NCI-H2029 (cell line): ENCODE results near the gene RASSF7.

Experiments used
- DNase-seq: peaks from one replicate; lab custom pipeline; 2025; lab: John Stamatoyannopoulos, UW

Gene RASSF7

GRCh38 chr11:586376-587316 is 25.9 kb downstream of the RASSF7 start:
- DNase-seq, result no peak

GRCh38 chr11:587546-587945 is 26.8 kb downstream of the RASSF7 start:
- DNase-seq, result no peak

GRCh38 chr11:587978-588380 is 27.2 kb downstream of the RASSF7 start:
- DNase-seq, result no peak

GRCh38 chr11:589798-590197 is 29.0 kb downstream of the RASSF7 start:
- no peak for DNase-seq

DNA sequence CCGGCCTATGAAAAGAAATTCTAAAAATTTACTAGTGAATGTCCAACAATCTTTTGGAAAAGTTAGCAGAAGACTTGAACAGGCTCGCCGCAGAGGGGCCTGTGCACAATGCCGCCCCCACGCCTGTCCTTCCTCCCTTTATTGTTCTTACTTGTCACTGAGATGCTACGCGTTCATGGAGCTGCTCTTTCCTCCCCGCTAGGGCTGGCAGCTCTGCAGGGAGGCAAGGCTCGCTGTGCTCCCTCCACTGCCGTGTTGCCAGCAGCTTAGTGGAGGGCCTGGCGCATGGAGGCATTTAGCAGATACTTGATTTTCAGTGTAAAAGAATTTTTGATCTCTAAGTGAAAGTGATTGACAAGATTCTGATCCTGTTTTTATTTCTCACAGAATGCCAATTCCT is 30.2 kb downstream of the RASSF7 start:
- no peak for DNase-seq

DNA sequence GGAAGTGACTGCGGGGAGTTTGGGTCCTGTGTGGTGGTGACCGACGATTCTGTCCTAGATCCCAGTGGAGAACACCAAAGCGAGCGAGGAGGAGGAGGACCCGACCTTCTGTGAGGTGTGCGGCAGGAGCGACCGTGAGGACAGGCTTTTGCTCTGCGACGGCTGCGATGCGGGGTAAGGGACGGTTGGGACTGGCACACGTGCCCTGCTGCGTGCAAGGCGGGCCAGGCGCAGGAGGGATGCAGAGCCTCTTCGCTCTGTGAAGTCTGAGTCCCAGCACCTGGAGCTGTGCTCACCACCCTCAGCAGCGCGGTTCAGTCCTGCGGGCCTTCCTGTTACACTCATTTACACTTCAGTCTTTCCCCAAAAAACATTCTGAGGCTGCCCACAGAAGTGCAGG is 31.7 kb downstream of the RASSF7 start:
- DNase-seq, result no peak

DNA sequence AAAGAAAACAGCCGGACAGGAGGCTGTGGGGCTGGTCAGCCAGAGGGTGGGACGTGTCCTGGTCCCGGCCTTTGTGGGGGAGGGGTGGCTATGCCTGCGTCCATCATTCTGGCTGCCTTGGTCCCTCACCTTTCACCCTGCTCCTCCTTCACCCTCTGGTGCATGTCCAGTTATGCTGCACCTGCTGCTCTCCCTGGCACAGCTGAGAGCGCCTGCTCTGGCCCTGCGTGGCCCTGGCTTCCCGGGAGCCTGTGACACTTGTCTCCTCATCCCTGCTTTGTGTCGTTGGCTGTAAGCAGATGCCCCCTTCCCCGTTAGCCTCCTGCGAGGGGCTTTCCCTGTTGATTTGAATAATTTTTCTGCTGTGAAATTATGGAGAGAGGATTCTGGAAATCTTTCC is 32.1 kb downstream of the RASSF7 start:
- DNase-seq, result no peak

- DNase-seq, result no peak
Measured at GRCh38 chr11:593347-593746, 32.6 kb downstream of the RASSF7 start.

DNA sequence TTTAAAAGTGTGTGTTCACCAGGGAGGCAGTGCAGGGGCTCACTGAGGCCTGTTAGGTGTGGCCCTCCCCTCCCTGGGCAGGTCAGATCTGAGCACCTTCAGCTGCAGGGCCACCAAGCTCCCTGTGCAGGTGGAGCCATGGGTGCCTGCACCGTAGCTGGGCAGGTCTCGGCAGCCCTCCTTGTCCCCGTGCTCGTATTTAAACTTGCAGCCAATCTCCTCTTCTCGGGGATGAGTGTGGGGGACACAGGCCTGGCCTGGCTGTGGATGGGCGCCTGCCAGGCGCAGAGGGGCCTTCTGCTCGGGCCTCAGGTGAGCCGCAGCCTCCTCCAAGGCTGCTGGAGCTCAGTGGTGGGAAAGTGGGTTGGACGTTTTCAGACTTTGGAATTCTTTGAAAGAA is 34.6 kb downstream of the RASSF7 start:
- no peak for DNase-seq

- DNase-seq, result no peak
Measured at GRCh38 chr11:596374-596773, 35.6 kb downstream of the RASSF7 start.

- no peak for DNase-seq
Measured at GRCh38 chr11:597166-597725, 36.5 kb downstream of the RASSF7 start.

- DNase-seq, result no peak
Measured at GRCh38 chr11:598005-598680, 37.4 kb downstream of the RASSF7 start.

GRCh38 chr11:601573-602245 is 40.9 kb downstream of the RASSF7 start:
- no peak for DNase-seq

DNA sequence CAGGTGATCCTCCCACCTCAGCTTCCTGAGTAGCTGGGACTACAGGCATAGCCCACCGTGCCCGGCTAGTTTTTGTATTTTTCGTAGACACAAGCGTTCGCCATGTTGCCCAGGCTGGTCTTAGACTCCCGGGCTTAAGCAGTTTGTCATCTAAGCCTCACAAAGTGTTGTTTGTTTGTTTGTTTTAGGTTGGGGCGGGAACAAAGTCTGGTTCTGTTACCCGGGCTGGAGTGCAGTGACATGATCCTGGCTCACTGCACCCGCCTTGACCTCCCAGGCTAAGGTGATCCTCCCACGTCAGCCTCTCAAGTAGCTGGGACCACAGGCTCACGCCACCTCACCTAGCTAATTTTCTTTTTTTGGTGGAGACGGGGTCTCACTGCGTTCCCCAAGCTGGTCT is 42.4 kb downstream of the RASSF7 start:
- DNase-seq, result no peak

DNA sequence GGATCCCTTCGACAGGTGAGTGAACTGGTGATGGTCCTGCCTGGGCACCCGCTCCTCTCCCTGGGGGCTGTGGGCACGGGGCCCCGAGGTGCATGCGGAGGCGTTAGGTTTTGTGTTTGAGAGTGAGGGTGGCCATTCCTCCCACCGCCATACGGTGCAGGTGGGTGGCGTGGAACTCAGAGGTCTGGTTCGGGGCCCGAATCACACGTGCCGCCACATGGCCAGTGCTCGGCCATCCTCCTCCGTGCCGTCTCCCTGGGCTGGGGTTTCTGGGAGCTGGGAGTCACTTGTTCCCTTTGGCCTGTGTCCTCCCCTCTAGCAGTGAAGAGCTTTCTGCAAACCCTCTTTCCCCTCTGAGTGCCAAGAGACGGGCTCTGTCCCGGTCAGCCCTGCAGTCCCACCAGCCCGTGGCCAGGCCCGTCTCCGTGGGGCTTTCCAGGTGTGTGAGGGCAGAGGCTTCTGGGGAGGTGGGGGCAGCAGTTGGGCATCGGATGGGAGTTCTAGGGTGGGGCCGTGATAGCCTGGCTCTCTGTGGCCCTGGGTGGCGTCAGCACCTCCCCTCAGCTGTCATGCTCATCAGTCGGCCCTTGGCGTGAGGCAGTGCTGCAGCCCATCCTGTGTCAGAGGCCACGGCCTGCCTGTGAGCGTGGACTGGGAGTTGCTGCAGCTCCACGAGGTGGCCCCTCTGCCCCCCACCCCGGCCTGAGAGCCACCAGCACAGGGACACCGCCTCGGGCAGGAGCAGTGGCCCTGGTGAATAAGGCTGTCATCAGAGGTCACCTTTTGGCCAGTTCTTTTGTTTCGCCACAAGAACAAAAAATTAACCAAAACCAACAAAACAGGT is 44.7 kb downstream of the RASSF7 start:
- no peak for DNase-seq

DNA sequence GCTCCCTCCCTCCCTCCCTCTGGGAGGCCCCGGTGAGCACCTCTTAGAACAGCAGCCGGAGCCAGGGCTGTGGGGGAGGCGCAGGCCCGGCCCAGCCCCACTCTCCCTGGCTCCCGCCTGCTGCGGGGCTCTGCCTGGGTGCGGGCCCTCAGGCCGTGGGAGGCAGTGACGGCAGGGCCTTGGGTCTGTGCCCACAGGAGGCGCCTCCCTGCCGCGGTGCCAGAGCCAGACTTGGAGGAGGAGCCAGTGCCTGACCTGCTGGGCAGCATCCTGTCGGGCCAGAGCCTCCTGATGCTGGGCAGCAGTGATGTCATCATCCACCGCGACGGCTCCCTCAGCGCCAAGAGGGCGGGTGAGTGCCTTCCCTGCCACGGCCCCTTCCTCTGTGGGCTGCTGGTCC is 45.5 kb downstream of the RASSF7 start:
- DNase-seq, result no peak

DNA sequence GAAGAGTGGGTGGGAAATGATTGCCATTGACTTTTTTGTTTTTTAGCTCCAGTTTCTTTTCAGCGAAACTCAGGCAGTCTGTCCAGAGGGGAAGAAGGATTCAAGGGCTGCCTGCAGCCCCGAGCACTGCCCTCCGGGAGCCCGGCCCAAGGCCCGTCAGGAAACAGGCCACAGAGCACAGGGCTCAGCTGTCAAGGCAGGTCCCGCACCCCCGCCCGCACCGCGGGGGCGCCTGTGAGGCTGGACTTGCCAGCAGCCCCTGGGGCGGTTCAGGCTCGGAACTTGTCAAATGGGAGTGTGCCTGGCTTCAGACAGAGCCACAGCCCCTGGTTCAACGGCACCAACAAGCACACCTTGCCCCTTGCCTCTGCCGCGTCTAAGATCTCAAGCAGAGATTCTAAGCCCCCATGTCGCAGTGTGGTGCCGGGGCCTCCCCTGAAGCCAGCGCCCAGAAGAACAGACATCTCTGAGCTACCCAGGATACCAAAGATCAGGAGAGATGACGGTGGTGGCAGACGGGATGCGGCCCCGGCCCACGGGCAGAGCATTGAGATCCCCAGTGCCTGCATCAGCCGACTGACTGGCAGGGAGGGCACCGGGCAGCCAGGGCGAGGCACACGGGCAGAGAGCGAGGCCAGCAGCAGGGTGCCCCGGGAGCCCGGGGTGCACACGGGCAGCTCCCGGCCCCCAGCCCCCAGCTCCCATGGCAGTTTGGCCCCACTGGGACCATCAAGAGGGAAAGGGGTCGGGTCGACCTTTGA is 46.4 kb downstream of the RASSF7 start:
- no peak for DNase-seq

- no peak for DNase-seq
Measured at GRCh38 chr11:607971-608659, 47.3 kb downstream of the RASSF7 start.

DNA sequence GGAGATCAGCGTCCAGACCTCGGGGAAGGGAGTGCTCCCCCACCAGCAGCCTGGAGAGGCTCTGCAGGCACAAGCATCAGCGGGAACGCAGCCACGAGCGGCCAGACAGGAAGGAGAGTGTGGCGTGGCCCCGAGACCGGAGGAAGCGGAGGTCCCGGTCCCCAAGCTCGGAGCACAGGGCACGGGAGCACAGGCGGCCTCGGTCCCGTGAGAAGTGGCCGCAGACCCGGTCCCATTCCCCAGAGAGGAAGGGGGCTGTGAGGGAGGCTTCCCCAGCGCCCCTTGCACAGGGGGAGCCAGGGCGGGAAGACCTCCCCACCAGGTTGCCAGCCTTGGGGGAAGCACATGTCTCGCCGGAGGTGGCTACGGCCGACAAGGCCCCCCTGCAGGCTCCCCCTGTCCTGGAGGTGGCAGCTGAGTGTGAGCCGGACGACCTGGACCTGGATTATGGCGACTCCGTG is 48.1 kb downstream of the RASSF7 start:
- DNase-seq, result no peak

- no peak for DNase-seq
Measured at GRCh38 chr11:609341-609811, 48.6 kb downstream of the RASSF7 start.
